SK-N-SH treated with all-trans-retinoic acid at 6 μM for 48 hours (cell line): ENCODE results near the gene SMPDL3B.

Experiments
- ARNTL ChIP-seq: fragments of 450-650 bp; formaldehyde crosslinking; IDR thresholded peaks from 2 replicates; pipeline ENCODE4 v1.5.0; 2020; ENCODE audit warnings: low read depth, mild to moderate bottlenecking, moderate library complexity, borderline replicate concordance
- GLIS3 ChIP-seq: fragments of 250-450 bp; sonication (Bioruptor Pico); IDR thresholded peaks from 2 replicates; pipeline ENCODE4 v1.5.0; 2020; ENCODE audit warnings: mild to moderate bottlenecking, moderate library complexity
- OSR1 ChIP-seq: fragments of 250-450 bp; sonication (Bioruptor Pico); IDR thresholded peaks from 2 replicates; pipeline ENCODE4 v1.8.0; 2022; ENCODE audit warnings: moderate library complexity, mild to moderate bottlenecking, inconsistent platforms
- PPARA ChIP-seq: fragments of 250-450 bp; sonication (Bioruptor Pico); IDR thresholded peaks from 2 replicates; pipeline ENCODE4 v1.5.0; 2020; ENCODE audit warnings: mild to moderate bottlenecking, borderline replicate concordance
- RARB ChIP-seq: fragments of 250-450 bp; sonication (Bioruptor Pico); IDR thresholded peaks from 2 replicates; pipeline ENCODE4 v1.8.0; 2021; ENCODE audit warnings: mild to moderate bottlenecking, moderate library complexity
- SNAI2 ChIP-seq: fragments of 250-450 bp; sonication (Bioruptor Pico); IDR thresholded peaks from 2 replicates; pipeline ENCODE4 v1.5.0; 2020; ENCODE audit warnings: mild to moderate bottlenecking, moderate library complexity
- TOX ChIP-seq: fragments of 250-450 bp; sonication (Bioruptor Pico); IDR thresholded peaks from 2 replicates; pipeline ENCODE4 v1.8.0; 2021; ENCODE audit warnings: mild to moderate bottlenecking, moderate library complexity, borderline replicate concordance
- ZNF565 ChIP-seq: fragments of 450-650 bp; formaldehyde crosslinking; conservative IDR thresholded peaks from 2 replicates; pipeline ENCODE4 v1.5.0; 2020; ENCODE audit warnings: low read depth, mild to moderate bottlenecking, moderate library complexity
- ZNF70 ChIP-seq: fragments of 450-650 bp; formaldehyde crosslinking; IDR thresholded peaks from 2 replicates; pipeline ENCODE4 v1.5.0; 2020; ENCODE audit warnings: mild to moderate bottlenecking, moderate library complexity
- TF ChIP-seq, protein P1 (sequence below): fragments of 250-450 bp; sonication (Bioruptor Pico); IDR thresholded peaks from 2 replicates; pipeline ENCODE4 v1.5.1; 2020; ENCODE audit warnings: low read depth, mild to moderate bottlenecking, moderate library complexity
- TF ChIP-seq, protein P2 (sequence below): fragments of 250-450 bp; sonication (Bioruptor Pico); IDR thresholded peaks from 2 replicates; pipeline ENCODE4 v1.8.0; 2020; ENCODE audit warnings: mild to moderate bottlenecking, moderate library complexity, borderline replicate concordance
- TF ChIP-seq, protein P3 (sequence below): fragments of 250-450 bp; sonication (Bioruptor Pico); IDR thresholded peaks from 2 replicates; pipeline ENCODE4 v1.8.0; 2021; ENCODE audit warnings: low read depth, mild to moderate bottlenecking, moderate library complexity, borderline replicate concordance
- TF ChIP-seq, protein P4 (sequence below): fragments of 250-450 bp; sonication (Bioruptor Pico); IDR thresholded peaks from 2 replicates; pipeline ENCODE4 v1.5.1; 2021; ENCODE audit warnings: mild to moderate bottlenecking, moderate library complexity
- TF ChIP-seq, protein P5 (sequence below): fragments of 250-450 bp; sonication (Bioruptor Pico); IDR thresholded peaks from 2 replicates; pipeline ENCODE4 v1.5.0; 2020; ENCODE audit warnings: mild to moderate bottlenecking, moderate library complexity

DNA sequence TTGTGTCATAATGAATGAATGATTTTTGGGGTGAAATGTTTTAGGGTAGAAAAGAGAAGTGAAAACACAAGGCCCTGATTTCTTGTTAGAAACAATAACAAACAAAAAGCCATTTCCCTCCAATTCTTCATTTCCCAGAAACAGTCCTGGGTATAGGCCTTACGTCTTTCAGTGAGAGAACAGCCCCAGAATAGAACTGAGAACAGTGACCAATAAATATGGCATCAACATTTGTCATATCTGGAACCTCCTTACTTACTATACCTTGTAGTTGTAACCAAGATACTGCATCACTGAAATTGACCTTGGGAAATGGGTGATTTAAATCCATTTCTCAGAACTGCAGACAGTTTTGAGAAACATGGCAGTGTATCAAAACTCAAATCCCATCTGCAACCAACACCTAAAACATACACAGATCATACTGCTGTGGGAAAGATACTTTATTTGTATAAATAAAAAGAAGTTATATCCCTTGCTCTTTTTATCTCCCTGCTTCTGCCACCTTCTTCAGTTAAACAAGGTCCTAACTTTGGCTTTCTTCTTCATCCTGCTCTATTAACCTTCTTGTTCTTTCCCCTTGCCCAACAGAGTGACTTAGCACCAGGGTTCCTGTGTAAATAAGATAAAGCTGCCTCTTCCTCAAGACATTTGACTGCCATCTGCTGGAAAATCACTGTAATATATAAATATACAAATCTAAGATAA, 44.5 kb downstream of the SMPDL3B start:
- TF ChIP-seq, protein P1, sequence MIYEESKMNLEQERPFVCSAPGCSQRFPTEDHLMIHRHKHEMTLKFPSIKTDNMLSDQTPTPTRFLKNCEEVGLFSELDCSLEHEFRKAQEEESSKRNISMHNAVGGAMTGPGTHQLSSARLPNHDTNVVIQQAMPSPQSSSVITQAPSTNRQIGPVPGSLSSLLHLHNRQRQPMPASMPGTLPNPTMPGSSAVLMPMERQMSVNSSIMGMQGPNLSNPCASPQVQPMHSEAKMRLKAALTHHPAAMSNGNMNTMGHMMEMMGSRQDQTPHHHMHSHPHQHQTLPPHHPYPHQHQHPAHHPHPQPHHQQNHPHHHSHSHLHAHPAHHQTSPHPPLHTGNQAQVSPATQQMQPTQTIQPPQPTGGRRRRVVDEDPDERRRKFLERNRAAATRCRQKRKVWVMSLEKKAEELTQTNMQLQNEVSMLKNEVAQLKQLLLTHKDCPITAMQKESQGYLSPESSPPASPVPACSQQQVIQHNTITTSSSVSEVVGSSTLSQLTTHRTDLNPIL (CRISPR knock-in tag), result no peak
- TF ChIP-seq SNAI2 (CRISPR knock-in tag), result no peak
- TF ChIP-seq, protein P2, sequence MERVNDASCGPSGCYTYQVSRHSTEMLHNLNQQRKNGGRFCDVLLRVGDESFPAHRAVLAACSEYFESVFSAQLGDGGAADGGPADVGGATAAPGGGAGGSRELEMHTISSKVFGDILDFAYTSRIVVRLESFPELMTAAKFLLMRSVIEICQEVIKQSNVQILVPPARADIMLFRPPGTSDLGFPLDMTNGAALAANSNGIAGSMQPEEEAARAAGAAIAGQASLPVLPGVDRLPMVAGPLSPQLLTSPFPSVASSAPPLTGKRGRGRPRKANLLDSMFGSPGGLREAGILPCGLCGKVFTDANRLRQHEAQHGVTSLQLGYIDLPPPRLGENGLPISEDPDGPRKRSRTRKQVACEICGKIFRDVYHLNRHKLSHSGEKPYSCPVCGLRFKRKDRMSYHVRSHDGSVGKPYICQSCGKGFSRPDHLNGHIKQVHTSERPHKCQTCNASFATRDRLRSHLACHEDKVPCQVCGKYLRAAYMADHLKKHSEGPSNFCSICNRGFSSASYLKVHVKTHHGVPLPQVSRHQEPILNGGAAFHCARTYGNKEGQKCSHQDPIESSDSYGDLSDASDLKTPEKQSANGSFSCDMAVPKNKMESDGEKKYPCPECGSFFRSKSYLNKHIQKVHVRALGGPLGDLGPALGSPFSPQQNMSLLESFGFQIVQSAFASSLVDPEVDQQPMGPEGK (CRISPR knock-in tag), result no peak
- TF ChIP-seq ZNF70 (CRISPR knock-in tag), result no peak
- TF ChIP-seq TOX (CRISPR knock-in tag), result no peak
- TF ChIP-seq RARB (CRISPR knock-in tag), result no peak
- TF ChIP-seq ARNTL (CRISPR knock-in tag), result no peak
- no peak for TF ChIP-seq PPARA
- TF ChIP-seq, protein P3, sequence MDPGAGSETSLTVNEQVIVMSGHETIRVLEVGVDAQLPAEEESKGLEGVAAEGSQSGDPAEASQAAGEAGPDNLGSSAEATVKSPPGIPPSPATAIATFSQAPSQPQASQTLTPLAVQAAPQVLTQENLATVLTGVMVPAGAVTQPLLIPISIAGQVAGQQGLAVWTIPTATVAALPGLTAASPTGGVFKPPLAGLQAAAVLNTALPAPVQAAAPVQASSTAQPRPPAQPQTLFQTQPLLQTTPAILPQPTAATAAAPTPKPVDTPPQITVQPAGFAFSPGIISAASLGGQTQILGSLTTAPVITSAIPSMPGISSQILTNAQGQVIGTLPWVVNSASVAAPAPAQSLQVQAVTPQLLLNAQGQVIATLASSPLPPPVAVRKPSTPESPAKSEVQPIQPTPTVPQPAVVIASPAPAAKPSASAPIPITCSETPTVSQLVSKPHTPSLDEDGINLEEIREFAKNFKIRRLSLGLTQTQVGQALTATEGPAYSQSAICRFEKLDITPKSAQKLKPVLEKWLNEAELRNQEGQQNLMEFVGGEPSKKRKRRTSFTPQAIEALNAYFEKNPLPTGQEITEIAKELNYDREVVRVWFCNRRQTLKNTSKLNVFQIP (CRISPR knock-in tag), result no peak
- no peak for TF ChIP-seq GLIS3
- TF ChIP-seq ZNF565, result no peak
- no peak for TF ChIP-seq OSR1 (CRISPR knock-in tag)
- TF ChIP-seq, protein P4, sequence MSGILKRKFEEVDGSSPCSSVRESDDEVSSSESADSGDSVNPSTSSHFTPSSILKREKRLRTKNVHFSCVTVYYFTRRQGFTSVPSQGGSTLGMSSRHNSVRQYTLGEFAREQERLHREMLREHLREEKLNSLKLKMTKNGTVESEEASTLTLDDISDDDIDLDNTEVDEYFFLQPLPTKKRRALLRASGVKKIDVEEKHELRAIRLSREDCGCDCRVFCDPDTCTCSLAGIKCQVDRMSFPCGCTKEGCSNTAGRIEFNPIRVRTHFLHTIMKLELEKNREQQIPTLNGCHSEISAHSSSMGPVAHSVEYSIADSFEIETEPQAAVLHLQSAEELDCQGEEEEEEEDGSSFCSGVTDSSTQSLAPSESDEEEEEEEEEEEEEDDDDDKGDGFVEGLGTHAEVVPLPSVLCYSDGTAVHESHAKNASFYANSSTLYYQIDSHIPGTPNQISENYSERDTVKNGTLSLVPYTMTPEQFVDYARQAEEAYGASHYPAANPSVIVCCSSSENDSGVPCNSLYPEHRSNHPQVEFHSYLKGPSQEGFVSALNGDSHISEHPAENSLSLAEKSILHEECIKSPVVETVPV (CRISPR knock-in tag), result no peak
- TF ChIP-seq, protein P5, sequence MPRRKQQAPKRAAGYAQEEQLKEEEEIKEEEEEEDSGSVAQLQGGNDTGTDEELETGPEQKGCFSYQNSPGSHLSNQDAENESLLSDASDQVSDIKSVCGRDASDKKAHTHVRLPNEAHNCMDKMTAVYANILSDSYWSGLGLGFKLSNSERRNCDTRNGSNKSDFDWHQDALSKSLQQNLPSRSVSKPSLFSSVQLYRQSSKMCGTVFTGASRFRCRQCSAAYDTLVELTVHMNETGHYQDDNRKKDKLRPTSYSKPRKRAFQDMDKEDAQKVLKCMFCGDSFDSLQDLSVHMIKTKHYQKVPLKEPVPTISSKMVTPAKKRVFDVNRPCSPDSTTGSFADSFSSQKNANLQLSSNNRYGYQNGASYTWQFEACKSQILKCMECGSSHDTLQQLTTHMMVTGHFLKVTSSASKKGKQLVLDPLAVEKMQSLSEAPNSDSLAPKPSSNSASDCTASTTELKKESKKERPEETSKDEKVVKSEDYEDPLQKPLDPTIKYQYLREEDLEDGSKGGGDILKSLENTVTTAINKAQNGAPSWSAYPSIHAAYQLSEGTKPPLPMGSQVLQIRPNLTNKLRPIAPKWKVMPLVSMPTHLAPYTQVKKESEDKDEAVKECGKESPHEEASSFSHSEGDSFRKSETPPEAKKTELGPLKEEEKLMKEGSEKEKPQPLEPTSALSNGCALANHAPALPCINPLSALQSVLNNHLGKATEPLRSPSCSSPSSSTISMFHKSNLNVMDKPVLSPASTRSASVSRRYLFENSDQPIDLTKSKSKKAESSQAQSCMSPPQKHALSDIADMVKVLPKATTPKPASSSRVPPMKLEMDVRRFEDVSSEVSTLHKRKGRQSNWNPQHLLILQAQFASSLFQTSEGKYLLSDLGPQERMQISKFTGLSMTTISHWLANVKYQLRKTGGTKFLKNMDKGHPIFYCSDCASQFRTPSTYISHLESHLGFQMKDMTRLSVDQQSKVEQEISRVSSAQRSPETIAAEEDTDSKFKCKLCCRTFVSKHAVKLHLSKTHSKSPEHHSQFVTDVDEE, result no peak
